A549 (cell line): ENCODE data around the gene PRKCE.

Experiments used
- JUN ChIP-seq, 2 experiments: fragments of >200 bp; sonication (Bioruptor Twin); formaldehyde crosslinking; IDR thresholded peaks; 2 replicates in 1 of 2; 3 replicates in 1 of 2; pipeline ENCODE4 v1.6.1; 2016 to 2017
- RAD21 ChIP-seq, 2 experiments: fragments of >200 bp in 1 of 2; sonication (Bioruptor Twin) in 1 of 2; formaldehyde crosslinking in 1 of 2; IDR thresholded peaks in 1 of 2; conservative IDR thresholded peaks in 1 of 2; 2 replicates in 1 of 2; 3 replicates in 1 of 2; pipeline ENCODE4 v1.6.1; 2012 to 2018; ENCODE audit warnings: inconsistent platforms in 1 of 2
- ZFP36 ChIP-seq: fragments of 450-650 bp; IDR thresholded peaks from 2 replicates; pipeline ENCODE4 v1.6.1; 2014; ENCODE audit warnings: borderline replicate concordance; ENCODE audit not compliant: partially characterized antibody

DNA sequence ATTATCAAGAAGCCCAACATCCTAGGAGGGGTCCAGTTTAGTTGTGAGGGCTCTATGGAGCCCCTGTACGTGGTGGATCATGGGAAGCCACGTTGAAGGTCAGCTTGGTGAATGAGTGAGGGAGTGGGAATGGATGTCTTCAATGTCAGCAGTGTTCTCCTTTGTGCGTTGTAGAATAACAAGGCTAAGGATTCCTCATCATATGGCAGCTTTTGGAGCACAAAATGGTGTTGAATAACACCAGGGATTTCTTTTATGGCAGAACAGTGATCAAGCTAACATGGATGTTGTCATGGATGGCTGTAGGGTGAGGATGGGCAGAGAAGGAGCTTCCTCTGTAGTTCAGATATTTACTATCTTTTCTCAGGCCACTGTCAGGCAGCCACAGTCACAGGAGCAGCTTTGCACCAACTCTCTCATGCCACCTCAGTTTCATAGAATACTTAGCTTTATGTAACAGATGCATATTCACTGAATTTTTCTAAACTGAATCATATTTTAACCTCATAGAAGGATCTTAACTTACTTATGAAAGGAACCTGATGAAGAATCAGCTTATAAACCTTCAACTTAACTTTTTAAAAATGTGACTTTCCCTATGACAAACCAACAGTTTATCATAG, 361.3 kb downstream of the PRKCE start:
- no peak for TF ChIP-seq ZFP36
- TF ChIP-seq RAD21 (conservative IDR thresholded peaks at IDR 0.05 in 1 of 2, IDR thresholded peaks at IDR 0.05 in 1 of 2): no peak
- TF ChIP-seq JUN (IDR thresholded peaks at IDR 0.05): no peak
